Neuronal stem cell (in vitro differentiated cells): ENCODE data around the gene ITGAL.

Source experiments
- DNase-seq: peaks from one replicate; pipeline ENCODE4 v3.0.0-alpha.2; 2013; ENCODE audit warnings: low spot score
- H2AFZ ChIP-seq: one replicate; pipeline ENCODE4 v1.6.1; 2013; ENCODE audit warnings: mild to moderate bottlenecking, low read length, inconsistent platforms
- H2AK5ac ChIP-seq: 2 replicates; pipeline ENCODE4 v1.6.1; 2013; ENCODE audit warnings: low read depth, mild to moderate bottlenecking, inconsistent platforms, low read length, moderate library complexity, mixed read lengths
- H2BK120ac ChIP-seq: 2 replicates; pipeline ENCODE4 v1.6.1; 2013; ENCODE audit warnings: low read depth, mild to moderate bottlenecking, inconsistent platforms, low read length, moderate library complexity, mixed read lengths
- H2BK12ac ChIP-seq: one replicate; pipeline ENCODE4 v1.6.1; 2013; ENCODE audit warnings: low read length, inconsistent platforms
- H2BK15ac ChIP-seq: 2 replicates; pipeline ENCODE4 v1.6.1; 2013; ENCODE audit warnings: mild to moderate bottlenecking, low read length, inconsistent platforms, mixed read lengths
- H2BK5ac ChIP-seq: one replicate; pipeline ENCODE4 v1.6.1; 2013; ENCODE audit warnings: inconsistent platforms, mild to moderate bottlenecking, low read length, moderate library complexity
- H3K14ac ChIP-seq: one replicate; pipeline ENCODE4 v1.6.1; 2013; ENCODE audit warnings: low read length, inconsistent platforms
- H3K18ac ChIP-seq: 2 replicates; pipeline ENCODE4 v1.6.1; 2013; ENCODE audit warnings: low read length, inconsistent platforms
- H3K23ac ChIP-seq: 2 replicates; pipeline ENCODE4 v1.6.1; 2013; ENCODE audit warnings: low read depth, mild to moderate bottlenecking, mixed read lengths, low read length, inconsistent platforms; ENCODE audit not compliant: poor library complexity
- H3K27ac ChIP-seq: replicated peaks from 3 replicates; pipeline ENCODE4 v1.5.1; 2013; ENCODE audit warnings: low read length, inconsistent platforms
- H3K27me3 ChIP-seq, 3 experiments: 2 replicates each; pipeline ENCODE4 v1.6.1; 2013; ENCODE audit warnings: low read length in 3 of 3, mild to moderate bottlenecking in 2 of 3, inconsistent platforms in 1 of 3, low read depth in 1 of 3, mixed read lengths in 1 of 3, moderate library complexity in 1 of 3; ENCODE audit not compliant: control insufficient read depth in 3 of 3, insufficient read depth in 3 of 3
- H3K36me3 ChIP-seq, 2 donors: replicated peaks in 1 of 2; 2 replicates each; pipeline ENCODE4 v1.6.1; 2013; ENCODE audit warnings: low read length in 2 of 2; ENCODE audit not compliant: control insufficient read depth in 2 of 2, insufficient read depth in 2 of 2
- H3K4ac ChIP-seq: 2 replicates; pipeline ENCODE4 v1.6.1; 2013; ENCODE audit warnings: inconsistent platforms, mild to moderate bottlenecking, low read length, moderate library complexity
- H3K4me1 ChIP-seq, 2 donors: 1 replicate in 1 of 2; 2 replicates in 1 of 2; pipeline ENCODE4 v1.6.1; 2013; ENCODE audit warnings: low read length in 2 of 2, low read depth in 1 of 2; ENCODE audit not compliant: control insufficient read depth in 2 of 2, insufficient read depth in 1 of 2
- H3K4me2 ChIP-seq: one replicate; pipeline ENCODE4 v1.6.1; 2013; ENCODE audit warnings: mild to moderate bottlenecking, low read length, inconsistent platforms; ENCODE audit not compliant: insufficient read depth, poor library complexity, severe bottlenecking
- H3K4me3 ChIP-seq, 2 donors: 2 replicates each; pipeline ENCODE4 v1.5.1; 2013; ENCODE audit warnings: low read length in 2 of 2, mild to moderate bottlenecking in 2 of 2, inconsistent platforms in 1 of 2, moderate library complexity in 1 of 2
- H3K79me1 ChIP-seq: one replicate; pipeline ENCODE4 v1.6.1; 2013; ENCODE audit warnings: low read depth, mild to moderate bottlenecking, inconsistent platforms, low read length, moderate library complexity
- H3K9ac ChIP-seq: one replicate; pipeline ENCODE4 v1.6.1; 2013; ENCODE audit warnings: mild to moderate bottlenecking, low read depth, low read length, inconsistent platforms; ENCODE audit not compliant: poor library complexity
- H3K9me3 ChIP-seq, 2 donors: replicated peaks in 1 of 2; 2 replicates each; pipeline versions ENCODE3 to v1.6.1; 2013; ENCODE audit warnings: low read length in 2 of 2, mild to moderate bottlenecking in 2 of 2, inconsistent platforms in 1 of 2, low read depth in 1 of 2, mixed read lengths in 1 of 2, moderate library complexity in 1 of 2; ENCODE audit not compliant: control insufficient read depth in 2 of 2, insufficient read depth in 1 of 2
- H4K8ac ChIP-seq: one replicate; pipeline ENCODE4 v1.6.1; 2013; ENCODE audit warnings: low read depth, mild to moderate bottlenecking, inconsistent platforms, low read length, moderate library complexity
- H4K91ac ChIP-seq: one replicate; pipeline ENCODE4 v1.6.1; 2013; ENCODE audit warnings: low read length, low read depth, mild to moderate bottlenecking, inconsistent platforms; ENCODE audit not compliant: poor library complexity
- WGBS, 2 donors: extraction: QIAGEN DNeasy Blood & Tissue Kit; methylation state at CpG; one replicate each; pipeline ENCODE4 v1.1.7; 2013; ENCODE audit warnings: missing lambda C conversion rate in 2 of 2, mixed read lengths in 1 of 2; ENCODE audit not compliant: insufficient read length in 2 of 2, insufficient replicate concordance in 1 of 2; ENCODE audit errors: extremely low coverage in 2 of 2; 5-methylcytosine and 5-hydroxymethylcytosine counted together

Gene ITGAL

DNA sequence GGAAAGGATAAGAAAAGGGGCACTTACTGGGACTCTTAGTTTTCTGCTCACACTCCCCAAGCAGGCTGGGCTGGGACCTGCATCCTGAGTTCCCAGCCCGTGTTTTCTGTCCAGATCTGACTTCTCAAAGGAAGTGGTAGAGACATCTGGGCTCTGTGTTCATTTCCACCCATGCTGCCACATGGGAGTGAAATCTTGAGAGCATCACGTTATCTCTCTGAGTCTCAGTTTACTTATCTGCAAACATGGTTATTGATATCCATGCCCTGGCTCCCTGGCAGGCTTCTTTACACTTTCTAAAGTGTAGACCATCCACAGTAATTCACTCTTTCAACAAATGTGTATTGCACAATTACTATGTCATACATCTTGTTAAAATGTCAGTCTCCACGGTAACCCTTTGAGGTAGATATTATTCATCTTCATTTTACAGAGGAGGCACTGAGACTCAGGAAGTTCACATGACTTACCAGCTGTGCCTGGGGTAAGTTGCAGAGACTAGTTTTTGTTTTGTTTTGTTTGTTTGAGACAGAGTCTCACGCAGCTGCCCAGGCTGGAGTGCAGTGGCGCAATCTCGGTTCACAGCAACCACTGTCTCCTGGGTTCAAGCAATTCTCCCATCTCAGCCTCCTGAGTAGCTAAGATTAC is 95.6 kb downstream of the ITGAL start:
- Histone ChIP-seq H3K18ac (no peak overlapping the region), H3K14ac (no peak overlapping the region), H3K36me3 (peaks cover 0 to 7% of the 10 kb centered on the region in 2 donors), H3K9me3 (peaks cover 0 to 4% of the 10 kb centered on the region in 2 donors), H2BK15ac (no peak overlapping the region), H2AK5ac (no peak overlapping the region), H3K4me2 (no peak overlapping the region), H2BK12ac (no peak overlapping the region), H3K9ac (no peak overlapping the region), H2BK5ac (no peak overlapping the region), H3K23ac (no peak overlapping the region), H3K27ac (no peak overlapping the region), H3K27me3 (no peaks in the 10 kb centered on the region), H4K8ac (no peak overlapping the region), H2AFZ (no peak overlapping the region), H3K4ac (no peak overlapping the region), H2BK120ac (no peak overlapping the region), H3K4me1 (peaks cover 0 to 4% of the 10 kb centered on the region in 2 donors), H4K91ac (no peak overlapping the region), H3K79me1 (peaks cover 5% of the 10 kb centered on the region), H3K4me3 (no peak overlapping the region)
- WGBS, 2 donors: no CpG with 5 or more reads among the region's 6 CpGs
- DNase-seq: no peak

DNA sequence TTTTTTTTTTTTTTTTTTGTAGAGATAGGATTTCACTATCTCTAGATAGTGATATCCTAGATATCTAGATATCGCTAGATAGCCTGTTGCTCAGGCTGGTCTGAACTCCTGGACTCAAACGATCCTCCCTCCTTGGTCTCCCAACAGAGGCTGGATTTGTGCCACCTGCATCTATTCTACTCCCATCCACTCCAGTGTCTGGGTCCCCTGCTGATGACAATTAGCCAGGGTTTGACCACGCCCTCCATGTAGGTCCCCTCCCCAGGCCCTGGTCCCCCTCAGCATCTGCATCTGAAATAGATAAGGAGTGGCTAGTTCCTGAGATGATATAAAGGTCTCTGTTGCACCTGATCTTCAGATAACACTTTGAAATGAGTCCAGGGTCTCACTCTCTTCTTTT is 96.7 kb downstream of the ITGAL start:
- Histone ChIP-seq H3K4ac (no peak overlapping the region), H3K23ac (no peak overlapping the region), H2AFZ (no peak overlapping the region), H3K18ac (no peak overlapping the region), H2BK120ac (no peak overlapping the region), H3K4me1 (peaks cover 0 to 4% of the 10 kb centered on the region in 2 donors), H3K14ac (no peak overlapping the region), H2BK5ac (no peak overlapping the region), H3K9me3 (peaks cover 0 to 4% of the 10 kb centered on the region in 2 donors), H4K8ac (no peak overlapping the region), H3K4me3 (no peak overlapping the region), H3K4me2 (no peak overlapping the region), H3K27ac (no peak overlapping the region), H3K9ac (no peak overlapping the region), H3K36me3 (peaks cover 0 to 7% of the 10 kb centered on the region in 2 donors), H2AK5ac (no peak overlapping the region), H4K91ac (no peak overlapping the region), H2BK12ac (no peak overlapping the region), H3K27me3 (no peaks in the 10 kb centered on the region), H2BK15ac (no peak overlapping the region), H3K79me1 (peaks cover 5% of the 10 kb centered on the region)
- no CpG with 5 or more reads among the region's 3 CpGs for WGBS, 2 donors
- DNase-seq: no peak

DNA sequence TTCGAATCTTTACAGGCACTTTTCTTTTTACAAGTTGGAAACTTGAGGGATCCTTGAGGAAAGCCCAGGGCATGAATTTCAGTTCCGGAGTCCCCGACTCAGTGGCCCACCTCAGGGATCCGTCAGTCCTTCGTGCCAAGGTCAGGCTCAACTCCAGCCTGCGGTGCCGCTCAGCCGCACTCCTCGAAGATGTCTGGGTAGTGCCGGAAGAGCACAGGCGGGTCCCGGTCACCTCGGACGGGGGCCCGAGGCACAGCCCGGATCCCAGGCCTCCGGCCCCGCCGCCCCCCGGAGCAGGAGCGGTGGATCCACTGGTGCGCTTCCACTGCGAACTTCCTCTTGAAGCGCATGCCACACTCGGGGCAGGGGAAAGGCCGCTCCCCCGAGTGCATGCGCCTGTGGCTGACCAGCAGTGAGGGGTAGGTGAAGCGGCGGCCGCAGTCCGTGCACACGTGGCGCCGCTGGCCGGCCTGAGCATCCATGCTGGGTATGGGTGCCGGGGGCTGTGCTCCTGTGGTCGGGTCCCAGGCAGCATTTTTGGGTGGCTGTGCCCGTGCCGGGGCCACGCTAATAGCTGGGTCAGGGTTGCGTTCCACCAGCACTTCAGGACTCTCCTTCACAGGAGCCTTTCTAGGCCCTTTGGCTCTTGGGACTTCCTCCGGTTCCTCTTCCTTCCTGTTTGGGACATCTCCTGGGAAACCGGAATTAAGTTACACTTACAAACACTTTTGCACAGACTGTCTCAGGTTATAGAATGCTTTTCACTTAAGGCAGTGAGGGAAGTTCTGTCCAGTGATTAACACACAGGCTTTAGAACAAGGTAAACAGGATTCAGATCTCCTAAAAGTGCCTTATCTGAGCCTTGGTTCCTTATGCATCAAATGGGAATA is 97.4 kb downstream of the ITGAL start:
- Histone ChIP-seq H3K27ac (no peak overlapping the region), H2BK120ac (no peak overlapping the region), H3K4ac (no peak overlapping the region), H2BK5ac (no peak overlapping the region), H2AK5ac (peak overlapping the region; percentile 98), H2BK12ac (no peak overlapping the region), H4K8ac (no peak overlapping the region), H3K4me1 (peaks cover 0 to 4% of the 10 kb centered on the region in 2 donors), H4K91ac (no peak overlapping the region), H3K23ac (peak overlapping the region; percentile 90), H3K36me3 (peaks cover 0 to 7% of the 10 kb centered on the region in 2 donors), H3K18ac (peak overlapping the region; percentile 70), H3K14ac (no peak overlapping the region), H2AFZ (no peak overlapping the region), H3K4me2 (no peak overlapping the region), H3K4me3 (peak overlapping the region in 1 of 2 donors; percentile 94), H3K9ac (peak overlapping the region; percentile 25), H3K79me1 (peaks cover 5% of the 10 kb centered on the region), H3K27me3 (no peaks in the 10 kb centered on the region), H2BK15ac (no peak overlapping the region), H3K9me3 (peaks cover 0 to 4% of the 10 kb centered on the region in 2 donors)
- no CpG with 5 or more reads among the region's 44 CpGs for WGBS, 2 donors
- DNase-seq: no peak
